Measurements from ENCODE around the gene PLEKHM3.

- TF ChIP-seq, protein P1, sequence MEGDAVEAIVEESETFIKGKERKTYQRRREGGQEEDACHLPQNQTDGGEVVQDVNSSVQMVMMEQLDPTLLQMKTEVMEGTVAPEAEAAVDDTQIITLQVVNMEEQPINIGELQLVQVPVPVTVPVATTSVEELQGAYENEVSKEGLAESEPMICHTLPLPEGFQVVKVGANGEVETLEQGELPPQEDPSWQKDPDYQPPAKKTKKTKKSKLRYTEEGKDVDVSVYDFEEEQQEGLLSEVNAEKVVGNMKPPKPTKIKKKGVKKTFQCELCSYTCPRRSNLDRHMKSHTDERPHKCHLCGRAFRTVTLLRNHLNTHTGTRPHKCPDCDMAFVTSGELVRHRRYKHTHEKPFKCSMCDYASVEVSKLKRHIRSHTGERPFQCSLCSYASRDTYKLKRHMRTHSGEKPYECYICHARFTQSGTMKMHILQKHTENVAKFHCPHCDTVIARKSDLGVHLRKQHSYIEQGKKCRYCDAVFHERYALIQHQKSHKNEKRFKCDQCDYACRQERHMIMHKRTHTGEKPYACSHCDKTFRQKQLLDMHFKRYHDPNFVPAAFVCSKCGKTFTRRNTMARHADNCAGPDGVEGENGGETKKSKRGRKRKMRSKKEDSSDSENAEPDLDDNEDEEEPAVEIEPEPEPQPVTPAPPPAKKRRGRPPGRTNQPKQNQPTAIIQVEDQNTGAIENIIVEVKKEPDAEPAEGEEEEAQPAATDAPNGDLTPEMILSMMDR (IDR thresholded peaks at IDR 0.05; ENCODE audit: insufficient read depth, low read length, poor library complexity, severe bottlenecking): no peak
- no peak for TF ChIP-seq EZH2phosphoT487 (conservative IDR thresholded peaks at IDR 0.05; ENCODE audit: low read length)
Observed at GRCh38 chr2:207925601-207926000, 99.7 kb downstream of the PLEKHM3 start.
